GM12878 (cell line): Measurements from ENCODE around the gene SFSWAP. TPM values are rescaled to one million over a fixed set of nuclear protein-coding genes. Genes with fewer than 3 reads are reported as not detected.

Experiments
- ATAC-seq: fragments of 200-7000 bp; cut with Tn5 transposase; 3 replicates; pipeline ENCODE4 v1.9.1; 2020; ENCODE audit warnings: mild to moderate bottlenecking, moderate library complexity
- BruUV-seq: library from RNA; stranded (reverse); fragments of 400-500 nt; replicated peaks from 2 replicates; lab custom pipeline; 2021; lab: Mats Ljungman, UMichigan
- CTCF ChIA-PET: fragments of 300-600 bp; sonication (Branson Sonifier 250); formaldehyde crosslinking; extraction: SDS; loops from one replicate; lab custom pipeline; 2021; ENCODE audit warnings: inconsistent platforms; lab: Yijun Ruan, JAX
- POLR2A ChIA-PET: fragments of 350-600 bp; formaldehyde crosslinking; extraction: SDS; loops from one replicate; lab custom pipeline; 2021; ENCODE audit warnings: inconsistent platforms; lab: Charles Lee
- RAD21 ChIA-PET: fragments of 300-600 bp; sonication (Branson Sonifier 250); formaldehyde crosslinking; loops from one replicate; lab custom pipeline; 2023; ENCODE audit warnings: antibody characterized with exemption; ENCODE audit not compliant: unreplicated experiment; lab: Charles Lee
- SMC1A ChIA-PET: fragments of 300-600 bp; sonication (Branson Sonifier 250); formaldehyde crosslinking; loops from one replicate; lab custom pipeline; 2023; ENCODE audit not compliant: unreplicated experiment, uncharacterized antibody; lab: Charles Lee
- DNase-seq: peaks from one replicate; pipeline ENCODE4 v3.0.0-alpha.2; 2011; ENCODE audit warnings: low read depth, low spot score
- FAIRE-seq: peaks from 3 replicates; lab custom pipeline; 2011; peaks lifted over from hg19 to GRCh38; lab: Jason Lieb, UNC
- H2AFZ ChIP-seq: 2 replicates; pipeline ENCODE4 v1.6.0; 2011; ENCODE audit warnings: low read depth, low read length, control low read depth; ENCODE audit not compliant: control insufficient read depth
- H3K27ac ChIP-seq: 2 replicates; pipeline ENCODE4 v1.5.1; 2011; ENCODE audit warnings: control low read depth; ENCODE audit not compliant: control insufficient read depth, insufficient read depth
- H3K27me3 ChIP-seq, 2 experiments: replicated peaks in 1 of 2; 2 replicates each; pipeline versions ENCODE4 v1.6.0 to v1.6.1; 2011; ENCODE audit warnings: low read length in 1 of 2; ENCODE audit not compliant: control insufficient read depth in 2 of 2, insufficient read depth in 2 of 2
- H3K36me3 ChIP-seq, 2 experiments: 2 replicates each; pipeline ENCODE4 v1.5.1; 2011; ENCODE audit warnings: low read length in 1 of 2; ENCODE audit not compliant: control insufficient read depth in 2 of 2, insufficient read depth in 2 of 2
- H3K4me1 ChIP-seq: 2 replicates; pipeline ENCODE4 v1.6.1; 2011; ENCODE audit warnings: mild to moderate bottlenecking, low read length, moderate library complexity, mixed read lengths; ENCODE audit not compliant: control insufficient read depth, insufficient read depth
- H3K4me2 ChIP-seq: 2 replicates; pipeline ENCODE4 v1.6.0; 2011; ENCODE audit warnings: control low read depth; ENCODE audit not compliant: control insufficient read depth, insufficient read depth
- H3K4me3 ChIP-seq: fragments of 200-600 bp; sonication (generic); 2 replicates; pipeline ENCODE4 v1.5.1; 2016
- H3K79me2 ChIP-seq: 2 replicates; pipeline ENCODE4 v1.6.0; 2011; ENCODE audit warnings: low read length; ENCODE audit not compliant: control insufficient read depth, insufficient read depth
- H3K9ac ChIP-seq: 2 replicates; pipeline ENCODE4 v1.8.0; 2011; ENCODE audit warnings: low read length, control low read depth, mixed read lengths; ENCODE audit not compliant: control insufficient read depth, insufficient read depth
- H3K9me3 ChIP-seq: replicated peaks from 3 replicates; pipeline ENCODE4 v1.5.1; 2011; ENCODE audit warnings: mild to moderate bottlenecking, low read length; ENCODE audit not compliant: control insufficient read depth, insufficient read depth
- H4K20me1 ChIP-seq: 2 replicates; pipeline ENCODE4 v1.6.0; 2011; ENCODE audit not compliant: control insufficient read depth, insufficient read depth
- ASH2L ChIP-seq: fragments of 300-600, 200-600 bp; sonication (generic); IDR thresholded peaks from 2 replicates; pipeline ENCODE4 v1.6.1; 2017; ENCODE audit warnings: low read depth, mild to moderate bottlenecking, borderline replicate concordance
- BCL3 ChIP-seq: IDR thresholded peaks from 2 replicates; pipeline ENCODE4 v1.6.1; 2011; ENCODE audit warnings: borderline replicate concordance, low read depth, mild to moderate bottlenecking, moderate library complexity, low read length; ENCODE audit not compliant: insufficient read depth, poor library complexity, severe bottlenecking
- DPF2 ChIP-seq: fragments of 450-650 bp; IDR thresholded peaks from 2 replicates; pipeline ENCODE4 v1.6.1; 2017; ENCODE audit warnings: mild to moderate bottlenecking
- E4F1 ChIP-seq: fragments of 450-650 bp; IDR thresholded peaks from 2 replicates; pipeline ENCODE4 v1.6.1; 2018; ENCODE audit warnings: borderline replicate concordance, mild to moderate bottlenecking; ENCODE audit not compliant: partially characterized antibody
- ESRRA ChIP-seq: IDR thresholded peaks from 2 replicates; pipeline ENCODE4 v1.6.1; 2012; ENCODE audit warnings: mild to moderate bottlenecking, low read length, improper control_type of control experiment
- MEF2B ChIP-seq: fragments of 450-650 bp; IDR thresholded peaks from 2 replicates; pipeline ENCODE4 v1.6.1; 2018; ENCODE audit warnings: mild to moderate bottlenecking, moderate library complexity; ENCODE audit not compliant: partially characterized antibody, poor library complexity, severe bottlenecking
- SP1 ChIP-seq: IDR thresholded peaks from one replicate; pipeline ENCODE4 v1.6.1; 2011; ENCODE audit warnings: low read depth, low read length
- SUZ12 ChIP-seq: fragments of 200-600 bp; sonication (generic); IDR thresholded peaks from one replicate; pipeline ENCODE4 v1.6.1; 2018; ENCODE audit warnings: antibody characterized with exemption, mild to moderate bottlenecking; ENCODE audit not compliant: unreplicated experiment
- WGBS: methylation state at CpG from one replicate; pipeline ENCODE4 v1.1.6; 2016; ENCODE audit warnings: low lambda C conversion rate; ENCODE audit not compliant: insufficient replicate concordance, insufficient coverage; ENCODE audit errors: missing lambda C conversion rate; 5-methylcytosine and 5-hydroxymethylcytosine counted together
- in situ Hi-C: fragments of 300-500 bp; cut with MboI; formaldehyde crosslinking; loops from 9 replicates; pipeline ENCODE4 v1.14.3; 2018; ENCODE audit warnings: mixed read lengths
- intact Hi-C: fragments of 100-400 bp; cut with micrococcal nuclease; formaldehyde crosslinking; loops from one replicate; pipeline ENCODE4 v1.14.2; 2022; ENCODE audit not compliant: unreplicated experiment
- polyA plus RNA-seq, 11 experiments: library from polyadenylated mRNA; depleted of rRNA in 4 of 11; unstranded in 6 of 11; stranded (reverse) in 5 of 11; fragments of >200 nt; fragmentation: Nextera tagmentation in 4 of 11; fragmentation: Illumina TruSeq in 1 of 11; extraction: Ambion mirVana in 4 of 11; extraction: Trizol in 1 of 11; gene quantifications; 1 replicate in 1 of 11; 2 replicates in 10 of 11; pipeline versions ENCODE4 v1.2.1 to v1.2.3, GENCODE V29; 2011 to 2016; ENCODE audit warnings: inconsistent platforms in 2 of 11, missing spikeins in 2 of 11, low read depth in 1 of 11
- total RNA-seq, 4 experiments: library from RNA; depleted of rRNA in 3 of 4; stranded (reverse); fragments of >200 nt in 3 of 4; fragmentation: Illumina TruSeq in 1 of 4; extraction: Trizol in 1 of 4; gene quantifications; 2 replicates each; pipeline versions ENCODE4 v1.2.1 to v1.2.3, GENCODE V29; 2013 to 2021
- TF ChIP-seq, protein P1 (sequence below): fragments of 450-650 bp; IDR thresholded peaks from 2 replicates; pipeline ENCODE4 v1.6.1; 2017; ENCODE audit warnings: antibody characterized with exemption, mild to moderate bottlenecking, moderate library complexity

The SFSWAP gene
- total and polyA plus RNA-seq, 10 of the 15 experiments (the other 5 are each of a cell fraction or from before 2014, with no cell fraction given) = 1.8 to 48.6 (median 25.0) TPM

DNA sequence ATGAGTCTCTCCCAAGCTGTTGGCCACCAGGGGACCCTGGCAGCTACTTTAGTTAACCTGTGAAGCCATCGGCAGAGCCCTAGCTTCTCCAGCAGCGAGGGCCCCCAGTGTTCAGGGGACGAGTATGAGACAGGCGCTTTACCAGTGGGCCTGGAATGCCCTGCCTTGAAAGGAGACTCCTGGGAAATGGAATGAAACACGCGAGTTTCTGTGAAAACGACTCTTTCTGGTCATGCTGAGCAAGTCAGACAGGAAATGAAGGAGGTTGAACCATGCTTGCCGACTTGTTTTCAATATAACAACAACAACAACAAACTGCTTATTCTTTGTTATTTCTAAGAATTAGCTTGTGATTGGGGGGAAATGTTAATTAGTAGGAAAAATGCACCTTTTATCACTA is 42.9 kb downstream of the SFSWAP start:
- no peak for FAIRE-seq
- Histone ChIP-seq H3K27ac (no peak overlapping the region), H3K4me2 (no peak overlapping the region), H3K79me2 (no peaks in the 10 kb centered on the region), H2AFZ (no peak overlapping the region), H3K36me3 (peaks cover 33 to 35% of the 10 kb centered on the region in 2 experiments), H3K4me3 (no peak overlapping the region), H3K4me1 (no peaks in the 10 kb centered on the region), H3K9me3 (no peaks in the 10 kb centered on the region; the same call in 2 of the 3 replicates), H3K9ac (no peak overlapping the region), H4K20me1 (no peaks in the 10 kb centered on the region), H3K27me3 (no peaks in the 10 kb centered on the region)
- DNase-seq = no peak
- WGBS = 99% methylated on average over 8 of the region's 8 CpGs
- BruUV-seq = no TSS peak
- in situ Hi-C loops = no loop called here
- ChIA-PET RAD21 (interaction anchor here (2.8 kb wide), 1 partner anchor 20 kb away, joined by 8 read pairs; no protein-coding TSS in a partner anchor), SMC1A (interaction anchor here (2.2 kb wide), 1 partner anchor 22 kb away, joined by 8 read pairs; no protein-coding TSS in a partner anchor), POLR2A (no interaction called here), CTCF (interaction anchor here (0.7 to 2.9 kb wide), 2 partner anchors 21 to 28 kb away, joined by 3 to 13 read pairs; no protein-coding TSS in a partner anchor)
- TF ChIP-seq MEF2B = no peak
- intact Hi-C loops = no loop called here
- no peak for ATAC-seq

DNA sequence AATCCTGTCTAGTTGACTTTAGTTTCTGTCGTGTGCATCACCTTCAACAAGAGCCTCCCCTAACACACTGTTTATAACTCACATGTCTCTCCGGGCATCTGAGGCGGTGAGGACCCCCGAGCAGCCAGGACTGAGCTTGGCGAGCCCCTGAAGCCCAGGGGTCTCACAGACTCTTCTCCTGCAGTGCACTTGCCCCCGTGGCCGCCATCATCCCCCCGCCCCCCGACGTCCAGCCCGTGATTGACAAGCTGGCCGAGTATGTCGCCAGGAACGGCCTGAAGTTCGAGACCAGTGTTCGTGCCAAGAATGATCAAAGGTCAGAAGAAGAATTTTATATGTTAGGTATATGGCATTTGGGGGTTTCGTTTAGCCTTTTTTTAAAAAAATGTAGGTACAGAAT is 43.3 kb downstream of the SFSWAP start:
- intact Hi-C loops = no loop called here
- WGBS = 99% methylated on average over 17 of the region's 17 CpGs
- TF ChIP-seq ASH2L = no peak
- TF ChIP-seq SUZ12 = no peak
- TF ChIP-seq SP1 = no peak
- TF ChIP-seq DPF2 = no peak
- TF ChIP-seq ESRRA = no peak
- no peak for TF ChIP-seq E4F1
- TF ChIP-seq BCL3 = no peak
- TF ChIP-seq, protein P1, sequence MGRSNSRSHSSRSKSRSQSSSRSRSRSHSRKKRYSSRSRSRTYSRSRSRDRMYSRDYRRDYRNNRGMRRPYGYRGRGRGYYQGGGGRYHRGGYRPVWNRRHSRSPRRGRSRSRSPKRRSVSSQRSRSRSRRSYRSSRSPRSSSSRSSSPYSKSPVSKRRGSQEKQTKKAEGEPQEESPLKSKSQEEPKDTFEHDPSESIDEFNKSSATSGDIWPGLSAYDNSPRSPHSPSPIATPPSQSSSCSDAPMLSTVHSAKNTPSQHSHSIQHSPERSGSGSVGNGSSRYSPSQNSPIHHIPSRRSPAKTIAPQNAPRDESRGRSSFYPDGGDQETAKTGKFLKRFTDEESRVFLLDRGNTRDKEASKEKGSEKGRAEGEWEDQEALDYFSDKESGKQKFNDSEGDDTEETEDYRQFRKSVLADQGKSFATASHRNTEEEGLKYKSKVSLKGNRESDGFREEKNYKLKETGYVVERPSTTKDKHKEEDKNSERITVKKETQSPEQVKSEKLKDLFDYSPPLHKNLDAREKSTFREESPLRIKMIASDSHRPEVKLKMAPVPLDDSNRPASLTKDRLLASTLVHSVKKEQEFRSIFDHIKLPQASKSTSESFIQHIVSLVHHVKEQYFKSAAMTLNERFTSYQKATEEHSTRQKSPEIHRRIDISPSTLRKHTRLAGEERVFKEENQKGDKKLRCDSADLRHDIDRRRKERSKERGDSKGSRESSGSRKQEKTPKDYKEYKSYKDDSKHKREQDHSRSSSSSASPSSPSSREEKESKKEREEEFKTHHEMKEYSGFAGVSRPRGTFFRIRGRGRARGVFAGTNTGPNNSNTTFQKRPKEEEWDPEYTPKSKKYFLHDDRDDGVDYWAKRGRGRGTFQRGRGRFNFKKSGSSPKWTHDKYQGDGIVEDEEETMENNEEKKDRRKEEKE = no peak

More for the DNA sequence above, 43.3 kb downstream of the SFSWAP start:
- Histone ChIP-seq H3K9ac (no peak overlapping the region), H3K79me2 (no peaks in the 10 kb centered on the region), H2AFZ (no peak overlapping the region), H3K27me3 (no peaks in the 10 kb centered on the region), H3K27ac (no peak overlapping the region), H3K4me1 (no peaks in the 10 kb centered on the region), H4K20me1 (no peaks in the 10 kb centered on the region), H3K4me3 (no peak overlapping the region), H3K4me2 (no peak overlapping the region), H3K9me3 (no peaks in the 10 kb centered on the region; the same call in 2 of the 3 replicates), H3K36me3 (peaks cover 33 to 37% of the 10 kb centered on the region in 2 experiments)
- BruUV-seq = no TSS peak
- RAD21 ChIA-PET = interaction anchor here (2.8 kb wide), 1 partner anchor 20 kb away, joined by 8 read pairs; no protein-coding TSS in a partner anchor
- in situ Hi-C loops = no loop called here
- DNase-seq (no peak), FAIRE-seq (no peak), ATAC-seq (no peak)
- CTCF ChIA-PET = interaction anchor here (1.0 to 2.9 kb wide), 5 partner anchors 20 to 55 kb away, joined by 3 to 13 read pairs (median 3); no protein-coding TSS in a partner anchor
- SMC1A ChIA-PET = interaction anchor here (2.2 kb wide), 1 partner anchor 22 kb away, joined by 8 read pairs; no protein-coding TSS in a partner anchor
- POLR2A ChIA-PET = no interaction called here
